Left forelimb (tissue), 1 donor: ENCODE results near the gene KRTAP23-1.

Experiments used
- DNase-seq: peaks from one replicate; pipeline ENCODE4 v3.0.0-alpha.2; 2018; ENCODE audit warnings: low spot score

Gene KRTAP23-1, protein sequence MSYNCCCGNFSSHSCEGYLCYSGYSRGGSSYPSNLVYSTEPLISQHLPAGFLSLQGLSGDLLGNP

DNA sequence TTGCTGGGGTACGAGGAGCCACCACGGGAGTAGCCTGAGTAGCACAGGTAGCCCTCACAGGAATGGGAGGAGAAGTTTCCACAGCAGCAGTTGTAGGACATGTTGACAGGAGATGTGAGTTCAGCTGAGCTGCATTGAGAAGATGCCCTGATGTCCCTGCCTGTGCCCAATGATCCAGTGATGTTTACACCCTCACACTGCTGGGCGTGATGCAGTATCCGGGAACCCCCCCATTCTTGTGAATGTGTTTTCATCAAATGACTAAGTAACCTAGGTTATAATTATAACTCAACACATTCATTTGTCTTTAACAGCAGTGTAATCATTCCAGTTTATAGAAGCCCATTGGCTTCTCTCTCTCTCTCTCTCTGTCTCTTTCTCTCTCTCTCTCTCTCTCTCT lies at the start of gene KRTAP23-1:
TSS of gene KRTAP23-1 (minus strand) at position 101 of the 400 bp plus-strand sequence. CDS start at position 101, 0 bp downstream.
- DNase-seq, result no peak

- DNase-seq, result no peak
Measured at GRCh38 chr21:30395731-30396130, 47.3 kb upstream of the KRTAP23-1 start, which contains the start of gene KRTAP13-1. Gene KRTAP13-1 (plus strand): TSS chr21:30396031. CDS start chr21:30396087, 56 bp downstream.

DNA sequence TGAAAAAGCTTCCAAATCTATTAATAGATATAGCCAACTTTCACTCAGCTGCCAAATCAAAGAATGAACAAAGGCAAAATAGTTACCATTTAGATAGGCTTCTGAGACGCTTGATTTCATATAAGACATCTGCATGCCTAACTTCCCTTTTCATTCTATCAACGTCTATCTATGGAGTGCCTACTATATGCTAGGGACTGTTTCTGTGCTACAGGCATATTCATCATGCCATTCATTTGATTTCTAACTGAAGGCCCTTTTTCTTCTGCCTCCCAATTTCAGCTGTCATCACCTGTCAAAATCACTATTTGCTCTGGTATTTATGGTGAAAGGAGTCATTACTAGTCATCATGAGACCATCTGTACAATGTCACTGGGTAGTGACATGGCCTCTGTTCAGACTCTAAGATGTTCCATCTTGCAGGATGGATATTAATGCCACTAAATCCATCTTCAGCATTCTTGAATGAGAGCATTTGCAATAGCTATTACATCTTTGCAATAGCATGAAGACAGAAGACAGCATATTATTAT lies 43.2 kb upstream of the KRTAP23-1 start:
- no peak for DNase-seq

DNA sequence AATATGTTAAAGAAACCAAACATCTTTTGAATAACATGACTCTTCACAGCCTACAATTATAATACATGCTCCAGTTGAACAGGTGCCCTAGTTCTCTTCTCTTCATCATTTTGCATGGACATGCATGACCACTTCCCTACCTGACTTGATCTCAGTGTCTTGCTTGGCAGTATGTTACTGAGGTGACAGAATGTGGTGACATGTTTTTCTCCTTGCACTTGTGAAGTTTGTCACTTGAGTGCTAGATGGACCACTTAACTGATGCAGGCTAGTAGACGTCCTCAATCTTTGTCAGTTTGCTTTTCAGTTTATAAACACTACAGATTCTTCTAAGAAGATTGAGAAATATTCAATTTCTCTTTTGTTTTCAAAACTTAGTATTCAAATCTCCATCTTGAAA lies 33.8 kb upstream of the KRTAP23-1 start:
- no peak for DNase-seq

DNA sequence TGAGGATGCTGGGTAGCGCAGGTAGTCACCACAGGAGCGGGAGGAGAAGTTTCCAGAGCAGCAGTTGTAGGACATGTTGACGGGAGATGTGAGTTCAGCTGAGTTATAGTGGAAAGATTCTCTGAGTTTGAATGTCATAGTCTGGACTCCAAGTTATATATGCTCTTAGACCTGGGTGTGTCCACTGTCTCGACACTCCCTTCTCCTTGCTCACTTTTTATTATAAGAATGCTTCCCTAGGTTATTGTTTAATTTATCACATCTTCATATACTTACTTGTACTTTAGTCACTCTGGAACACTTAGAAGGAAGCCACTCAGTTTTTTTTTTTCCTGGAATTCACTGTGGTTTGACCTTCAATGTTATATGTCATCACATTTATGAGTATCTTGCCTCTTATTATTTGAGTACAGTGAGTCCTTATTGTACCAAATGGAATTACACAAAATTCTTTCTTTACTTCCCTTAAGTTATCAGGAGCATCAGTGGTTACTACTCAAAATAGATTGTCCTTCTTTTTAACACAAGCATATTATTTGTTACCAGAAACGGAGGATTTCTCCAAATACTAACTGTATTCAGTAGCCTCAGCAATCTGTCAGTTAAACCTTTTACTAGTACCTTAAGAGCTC lies 23.8 kb upstream of the KRTAP23-1 start, which contains the start of gene KRTAP13-2:
TSS of gene KRTAP13-2 (minus strand) at position 133 of the 632 bp plus-strand sequence. CDS start at position 75, 58 bp downstream.
- no peak for DNase-seq

- no peak for DNase-seq
Measured at GRCh38 chr21:30355906-30356305, 7.5 kb upstream of the KRTAP23-1 start.

GRCh38 chr21:30354308-30355005 lies 6.1 kb upstream of the KRTAP23-1 start:
- no peak for DNase-seq

DNA sequence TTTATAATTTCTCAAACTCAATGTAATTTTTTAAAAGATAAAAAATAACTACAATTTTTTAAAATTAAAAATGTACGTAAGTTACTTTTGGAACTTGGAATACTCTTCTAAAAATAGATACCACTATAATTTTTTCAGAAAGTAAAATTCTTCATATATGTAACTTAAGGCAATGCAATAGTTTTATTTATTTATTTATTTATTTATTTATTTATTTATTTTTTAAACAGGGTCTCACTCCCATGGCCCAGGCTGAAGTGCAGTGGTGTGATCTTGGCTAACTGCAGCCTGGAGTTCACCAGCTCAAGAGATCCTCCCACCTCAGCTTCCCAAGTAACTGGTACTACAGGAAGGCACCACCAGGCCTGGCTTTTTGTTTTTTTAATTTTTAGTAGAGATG lies 3.1 kb upstream of the KRTAP23-1 start:
- no peak for DNase-seq

- DNase-seq, result no peak
Measured at GRCh38 chr21:30349572-30349971, 1.2 kb upstream of the KRTAP23-1 start.

- DNase-seq, result no peak
Measured at GRCh38 chr21:30345014-30345413, 3.4 kb downstream of the KRTAP23-1 start.

- DNase-seq, result no peak
Measured at GRCh38 chr21:30340714-30341573, 7.5 kb downstream of the KRTAP23-1 start.

- DNase-seq, result no peak
Measured at GRCh38 chr21:30338717-30339116, 9.7 kb downstream of the KRTAP23-1 start.

GRCh38 chr21:30337772-30338171 lies 10.6 kb downstream of the KRTAP23-1 start:
- no peak for DNase-seq

DNA sequence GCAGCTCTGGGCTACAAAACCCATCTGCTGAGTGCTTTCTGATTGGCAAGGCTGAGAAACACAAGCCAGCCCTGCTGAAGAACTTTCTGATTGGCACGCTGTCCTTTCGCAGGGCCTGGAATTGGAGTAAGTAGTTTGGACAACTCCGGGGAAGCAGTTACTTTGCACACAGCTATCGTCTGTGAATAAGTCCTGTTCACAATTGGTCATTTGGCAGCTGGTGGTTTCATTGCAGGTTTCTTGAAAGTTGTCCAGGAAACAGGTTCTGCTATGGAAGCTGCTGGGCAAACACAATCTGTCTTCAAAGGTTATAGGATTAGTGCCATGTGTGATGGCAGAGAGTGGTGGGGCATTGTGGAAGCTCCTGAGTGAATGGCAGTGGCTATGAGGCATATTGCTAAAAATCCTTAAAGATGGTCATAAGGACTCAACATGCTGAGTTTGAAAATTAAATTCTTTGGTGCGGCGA lies 11.1 kb downstream of the KRTAP23-1 start, which contains the start of gene KRTAP27-1:
TSS of gene KRTAP27-1 (minus strand) at position 419 of the 469 bp plus-strand sequence. CDS start at position 393, 26 bp downstream.
- no peak for DNase-seq

DNA sequence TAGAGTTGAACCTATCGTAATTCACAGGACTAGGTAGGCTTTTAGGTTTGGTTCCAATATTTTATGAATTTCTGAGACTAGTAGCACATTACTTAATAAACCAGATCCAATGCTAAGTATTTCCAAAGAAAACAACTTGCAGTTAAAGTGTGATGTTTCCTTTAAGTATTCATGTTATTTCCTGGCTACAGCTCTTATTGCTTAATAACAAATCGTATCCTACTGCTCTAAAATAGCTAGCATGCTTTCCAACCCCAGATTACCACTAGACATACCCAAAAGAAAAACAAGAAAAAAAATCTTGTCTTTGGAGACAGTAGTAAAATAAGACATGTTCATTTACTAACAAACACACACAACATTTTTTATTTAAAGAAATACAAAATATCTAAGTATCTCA lies 11.8 kb downstream of the KRTAP23-1 start:
- no peak for DNase-seq

DNA sequence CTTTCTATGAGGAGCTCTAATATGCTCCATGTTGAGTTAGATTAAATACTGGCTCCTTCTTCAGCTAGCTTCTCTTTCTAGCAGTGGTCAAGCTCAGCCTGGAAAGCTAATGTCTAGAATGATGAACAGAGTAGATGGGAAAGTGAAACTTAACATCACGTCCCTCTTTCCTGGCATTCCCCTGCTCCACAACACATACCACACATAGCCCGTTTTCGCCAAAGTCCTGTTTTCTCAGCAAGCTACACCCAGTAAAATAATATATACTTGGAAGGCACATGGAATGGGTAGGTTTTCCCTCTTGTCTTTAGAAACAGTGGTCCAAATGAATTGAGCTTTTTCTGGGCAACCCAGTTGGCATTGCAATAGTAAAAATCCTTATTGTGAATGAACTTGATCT lies 14.7 kb downstream of the KRTAP23-1 start:
- no peak for DNase-seq

- DNase-seq, result no peak
Measured at GRCh38 chr21:30332681-30333080, 15.7 kb downstream of the KRTAP23-1 start.

DNA sequence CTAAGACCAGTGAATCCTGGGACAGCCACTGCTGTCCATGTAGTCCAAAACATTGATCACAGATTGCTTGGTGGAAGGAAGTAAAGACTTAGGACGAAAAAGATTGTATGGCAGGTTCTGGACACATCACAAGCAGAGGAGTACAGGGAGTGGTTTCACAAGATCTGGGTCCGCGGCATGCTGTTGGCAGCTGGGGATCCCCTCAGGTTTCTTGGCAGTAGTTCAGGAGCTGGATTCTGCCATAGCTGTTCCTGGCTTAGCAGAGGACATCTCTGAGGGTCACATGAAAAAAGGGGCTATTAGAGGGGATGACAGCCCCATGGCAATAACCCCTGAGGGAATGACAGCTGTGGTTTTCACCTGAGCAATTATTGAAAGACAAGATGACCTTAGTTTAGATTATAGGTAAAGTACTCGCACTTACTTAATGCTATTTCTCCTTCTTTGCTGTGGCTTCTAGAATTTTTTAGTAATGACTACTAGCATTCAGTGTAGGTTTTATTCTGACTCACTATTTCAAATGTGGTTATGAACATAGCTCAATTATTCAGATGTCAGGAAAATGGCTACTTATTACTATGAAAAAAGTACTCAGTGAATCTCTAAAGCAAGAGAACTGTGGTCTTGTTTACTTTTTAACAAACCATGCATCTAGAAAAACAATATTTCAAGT lies 19.1 kb downstream of the KRTAP23-1 start:
- DNase-seq, result no peak

GRCh38 chr21:30326390-30326789 lies 22.0 kb downstream of the KRTAP23-1 start:
- no peak for DNase-seq

DNA sequence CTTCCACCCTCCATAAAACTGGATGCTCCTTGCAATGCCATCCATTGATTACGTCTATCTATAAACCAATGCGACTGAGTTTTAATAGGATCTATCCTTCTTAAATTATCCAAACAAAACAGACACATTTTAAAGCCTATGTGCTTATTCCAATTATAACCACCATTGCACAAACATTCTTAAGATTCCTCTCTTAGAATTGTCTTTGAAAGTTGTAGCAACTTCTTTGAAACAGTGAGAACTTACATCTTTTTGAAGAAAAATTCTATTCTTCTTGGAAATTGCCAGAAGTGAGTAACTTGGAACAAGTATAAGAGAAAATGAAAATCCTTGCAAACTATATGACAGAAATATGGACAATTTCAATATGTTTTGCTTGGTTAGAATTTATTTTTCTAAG lies 28.2 kb downstream of the KRTAP23-1 start, which contains the start of gene KRTAP26-1:
TSS of gene KRTAP26-1 (minus strand) at position 101 of the 400 bp plus-strand sequence. CDS start 280 bp downstream, outside the sequence.
- no peak for DNase-seq

GRCh38 chr21:30315701-30316100 lies 32.7 kb downstream of the KRTAP23-1 start:
- no peak for DNase-seq
